OCI-LY7 (cell line): ENCODE results near the gene PRIMPOL.

Source experiments
- CTCF ChIP-seq: fragments of 200-600 bp; sonication (generic); conservative IDR thresholded peaks from 2 replicates; pipeline ENCODE4 v1.5.1; 2014; ENCODE audit warnings: mild to moderate bottlenecking, antibody characterized with exemption, low read length, moderate library complexity, mixed read lengths
- EZH2phosphoT487 ChIP-seq: fragments of 200-600 bp; sonication (generic); IDR thresholded peaks from 2 replicates; pipeline ENCODE4 v1.6.1; 2018; ENCODE audit warnings: low read depth, borderline replicate concordance, mild to moderate bottlenecking, mixed run types, antibody characterized with exemption, low read length, moderate library complexity, mixed read lengths

DNA sequence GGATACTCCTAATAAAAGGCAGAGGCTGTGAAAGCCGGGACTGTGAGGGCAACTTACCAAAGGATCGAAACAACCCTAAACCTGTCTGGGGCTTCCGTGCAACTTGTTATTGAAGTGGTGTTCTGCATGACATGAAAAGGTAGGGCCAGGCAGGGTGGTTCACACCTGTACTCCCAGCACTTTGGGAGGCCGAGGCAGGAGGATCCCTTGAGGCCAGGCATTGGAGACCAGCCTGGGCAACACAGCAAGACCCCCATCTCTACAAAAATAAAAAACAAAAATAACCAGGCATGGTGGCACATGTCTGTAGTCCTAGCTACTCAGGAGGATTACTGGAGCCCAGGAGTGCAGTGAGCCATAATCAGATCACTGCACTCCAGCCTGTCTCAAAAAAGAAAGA lies 12.6 kb upstream of the PRIMPOL start:
- TF ChIP-seq CTCF (no peak), EZH2phosphoT487 (no peak)
